SW 1271 (cell line): ENCODE measurements around the gene RPS16.

Experiments used
- DNase-seq, 2 experiments: peaks; one replicate each; lab custom pipeline; 2025; lab: John Stamatoyannopoulos, UW

The RPS16 gene

GRCh38 chr19:39449116-39449797 lies 13.5 kb upstream of the RPS16 start:
- DNase-seq, result no peak

DNA sequence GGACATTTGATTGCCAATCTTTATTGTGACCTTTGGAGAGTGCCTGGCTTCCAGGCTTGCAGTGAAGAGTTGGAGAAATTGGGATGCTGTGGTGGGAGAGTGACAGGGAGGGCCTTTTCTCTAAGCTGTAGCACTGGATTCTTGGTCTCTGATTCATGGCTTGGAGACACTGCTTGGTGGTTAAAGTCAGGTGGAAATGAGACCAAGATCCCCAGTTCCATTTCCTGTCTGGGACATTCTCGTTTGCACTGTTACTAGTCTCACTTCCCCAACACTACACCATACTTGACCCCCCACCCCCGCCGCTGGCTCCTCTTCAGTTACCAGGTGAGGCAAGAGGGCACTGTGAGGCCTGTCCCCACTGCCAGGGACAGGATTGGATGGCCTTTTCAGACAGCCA lies 12.5 kb upstream of the RPS16 start:
- peak in 1 of 2 experiments; percentile 41 for DNase-seq

DNA sequence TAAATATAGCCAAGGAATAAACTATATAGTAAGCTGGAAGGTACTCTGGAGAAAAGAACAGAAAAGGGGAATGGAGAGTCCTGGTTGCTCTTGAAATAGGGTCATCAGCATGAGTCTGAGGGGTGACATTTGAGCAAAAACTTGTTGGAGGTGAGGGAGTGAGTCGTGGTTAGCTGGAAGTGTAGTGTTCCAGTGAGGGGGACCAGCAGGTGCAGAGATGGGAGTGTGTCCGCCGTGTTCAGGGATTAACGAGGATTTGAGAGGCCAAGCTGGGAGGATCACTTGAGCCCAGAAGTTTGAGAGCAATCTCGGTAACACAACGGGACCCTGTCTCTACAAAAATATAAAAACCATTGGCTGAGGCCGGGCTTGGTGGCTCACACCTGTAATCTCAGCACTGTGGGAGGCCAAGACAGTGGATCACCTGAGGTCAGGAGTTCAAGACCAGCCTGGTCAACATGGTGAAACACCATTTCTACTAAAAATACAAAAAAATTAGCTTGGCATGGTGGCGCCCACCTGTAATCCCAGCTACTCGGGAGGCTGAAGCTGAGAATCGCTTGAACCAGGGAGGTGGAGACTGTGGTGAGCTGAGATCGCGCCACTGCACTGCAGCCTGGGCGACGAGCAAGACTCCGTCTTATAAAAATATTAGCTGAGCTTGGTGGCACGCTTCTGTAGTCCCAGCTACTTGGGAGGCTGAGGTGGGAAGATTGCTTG lies 10.8 kb upstream of the RPS16 start:
- DNase-seq, result no peak

- peak; percentile 80 to 90 for DNase-seq
These were observed 9.7 kb upstream of the RPS16 start, which contains the start of gene SUPT5H for GRCh38 chr19:39445196-39446111. SUPT5H (plus strand) TSS chr19:39445582; CDS start chr19:39445891, 309 bp downstream.

GRCh38 chr19:39444598-39445195 lies 8.9 kb upstream of the RPS16 start:
- no peak for DNase-seq

DNA sequence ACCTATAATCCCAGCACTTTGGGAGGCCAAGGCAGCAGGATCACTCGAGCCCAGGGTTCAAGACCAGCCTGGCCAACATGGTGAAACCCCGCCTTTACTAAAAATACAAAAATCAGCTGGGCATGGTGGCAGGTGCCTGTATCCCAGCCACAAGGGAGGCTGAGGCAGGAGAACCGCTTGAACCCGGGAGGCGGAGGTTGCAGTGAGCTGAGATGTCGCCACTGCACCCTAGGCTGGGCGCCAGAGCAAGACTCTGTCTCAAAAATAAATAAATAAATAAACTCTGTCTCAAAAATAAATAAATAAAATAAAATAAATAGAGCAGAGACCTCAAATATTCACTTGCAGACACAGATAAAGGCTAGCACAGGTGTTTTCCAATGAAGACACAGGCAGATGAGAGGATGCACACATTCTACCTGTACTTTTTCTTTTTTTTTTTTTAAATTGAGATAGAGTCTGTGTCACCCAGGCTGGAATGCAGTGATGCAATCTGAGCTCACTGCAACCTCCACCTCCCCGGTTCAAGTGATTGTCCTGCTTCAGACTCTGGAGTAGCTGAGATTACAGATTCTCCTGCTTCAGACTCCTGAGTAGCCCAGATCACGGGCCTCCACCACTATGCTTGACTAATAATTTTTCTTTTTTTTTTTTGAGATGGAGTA lies 2.7 kb upstream of the RPS16 start:
- no peak for DNase-seq

- DNase-seq, result no peak
These were observed 584 bp upstream of the RPS16 start for GRCh38 chr19:39436350-39436716.

DNA sequence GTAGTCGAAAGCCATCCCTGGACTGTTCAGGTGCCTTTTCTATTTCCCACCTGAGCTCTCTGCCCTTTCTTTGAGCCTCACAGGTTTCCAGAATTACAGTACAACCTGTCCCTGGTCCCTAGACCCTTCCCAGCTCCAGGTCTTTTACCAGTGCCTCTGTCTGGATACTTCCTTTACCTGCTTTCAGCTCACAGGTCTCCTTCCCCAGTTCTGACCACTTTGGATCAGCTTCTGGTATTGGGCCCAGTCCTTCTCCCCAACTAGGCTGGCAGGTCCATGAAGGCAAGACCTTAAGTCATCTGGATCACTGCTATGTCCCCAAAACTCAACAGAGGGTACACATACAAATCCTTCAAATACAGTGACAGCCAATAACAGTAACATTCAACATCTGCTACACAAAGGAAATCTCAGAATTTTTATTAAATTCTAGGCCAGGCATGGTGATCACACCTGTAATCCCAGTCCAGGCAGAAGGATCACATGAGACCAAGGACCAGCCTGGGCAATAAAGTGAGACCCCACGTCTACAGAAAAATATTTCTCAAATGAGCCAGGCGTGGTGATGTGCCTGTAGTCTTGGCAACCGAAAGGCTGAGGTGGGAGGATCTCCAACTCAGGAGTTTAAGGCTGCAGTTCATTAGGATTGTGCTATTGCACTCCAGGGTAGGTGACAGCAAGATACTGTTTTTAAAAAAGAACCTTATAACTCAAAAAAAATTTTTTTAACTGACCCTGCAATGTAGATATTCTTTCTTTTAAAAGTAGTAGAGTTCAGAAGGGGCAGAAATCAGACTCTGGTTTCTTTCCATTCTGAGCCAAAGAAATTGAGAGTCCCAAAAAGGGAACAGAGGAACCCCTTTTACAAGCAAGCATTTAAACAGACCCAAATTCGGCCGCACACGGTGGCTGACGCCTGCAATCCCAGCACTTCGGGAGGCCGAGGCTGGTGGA lies 1.3 kb downstream of the RPS16 start:
- no peak for DNase-seq

DNA sequence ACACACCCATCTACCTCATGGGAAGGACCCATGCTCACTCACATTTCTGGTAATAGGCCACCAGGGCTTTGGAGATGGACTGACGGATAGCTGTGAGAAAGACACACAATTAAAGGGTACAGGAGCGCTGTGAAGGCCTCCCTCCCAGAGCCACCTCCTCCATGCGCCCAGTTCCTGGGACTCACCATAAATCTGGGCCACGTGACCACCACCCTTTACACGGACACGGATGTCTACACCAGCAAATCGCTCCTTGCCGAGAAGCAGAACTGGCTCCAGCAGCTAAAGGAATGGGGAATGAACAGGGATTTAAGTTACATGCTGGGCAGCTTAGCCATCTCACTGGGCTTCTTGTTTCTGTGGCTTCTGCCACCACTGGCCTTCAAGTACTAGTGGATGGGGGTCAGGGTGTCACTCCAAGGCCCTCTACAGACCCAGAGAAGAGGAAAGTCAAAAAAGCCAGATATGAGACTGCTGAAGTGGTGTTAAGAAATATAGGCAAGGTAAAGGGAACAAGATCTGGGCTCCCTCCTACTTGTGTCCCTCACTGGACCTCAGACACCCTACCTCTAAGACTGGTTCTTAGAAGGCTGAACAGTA lies 2.2 kb downstream of the RPS16 start:
- no peak for DNase-seq

- no peak for DNase-seq
These were observed 3.1 kb downstream of the RPS16 start for GRCh38 chr19:39432677-39433025.

DNA sequence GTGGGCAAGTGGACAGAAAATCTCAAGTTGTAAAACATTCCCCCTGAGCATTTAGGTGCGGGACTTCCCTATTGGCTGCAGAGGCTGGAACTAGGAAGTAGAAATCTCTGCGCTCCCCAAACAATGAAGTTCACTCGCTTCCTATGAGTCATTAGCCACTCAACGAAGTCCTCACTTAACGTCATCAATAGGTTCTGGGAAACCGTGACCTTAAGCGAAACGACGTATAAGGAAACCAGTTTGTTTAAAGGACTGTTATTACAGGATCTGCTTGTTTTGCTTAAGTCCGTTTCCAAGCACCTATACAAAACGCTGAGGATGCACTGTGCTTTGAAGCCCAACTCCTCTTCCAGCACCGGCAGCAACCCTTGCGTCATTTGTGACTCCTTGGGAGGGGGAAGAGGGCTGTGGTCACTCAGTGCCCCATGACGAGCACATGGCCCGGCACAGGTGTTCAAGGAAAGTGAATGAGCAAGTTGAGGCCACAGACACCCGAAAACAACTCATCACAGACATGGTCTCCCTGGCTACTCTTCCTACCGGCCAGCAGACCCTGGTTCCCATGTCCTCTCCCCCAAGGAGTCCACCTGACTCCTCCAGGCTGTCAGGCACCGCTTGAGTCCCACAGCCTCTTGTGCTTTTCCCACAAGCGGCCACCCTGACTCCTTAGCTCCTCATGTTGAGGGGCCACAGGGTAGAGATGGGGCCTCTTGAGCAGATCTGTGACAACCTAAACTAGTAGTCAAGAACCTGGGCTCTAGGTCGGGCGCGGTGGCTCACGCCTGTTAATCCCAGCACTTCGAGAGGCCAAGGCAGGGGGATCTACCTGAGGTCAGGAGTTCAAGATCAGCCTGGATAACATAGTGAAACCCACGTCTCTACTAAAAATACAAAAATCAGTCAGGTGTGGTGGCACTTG lies 4.8 kb downstream of the RPS16 start:
- DNase-seq, result peak; percentile 72 to 89

DNA sequence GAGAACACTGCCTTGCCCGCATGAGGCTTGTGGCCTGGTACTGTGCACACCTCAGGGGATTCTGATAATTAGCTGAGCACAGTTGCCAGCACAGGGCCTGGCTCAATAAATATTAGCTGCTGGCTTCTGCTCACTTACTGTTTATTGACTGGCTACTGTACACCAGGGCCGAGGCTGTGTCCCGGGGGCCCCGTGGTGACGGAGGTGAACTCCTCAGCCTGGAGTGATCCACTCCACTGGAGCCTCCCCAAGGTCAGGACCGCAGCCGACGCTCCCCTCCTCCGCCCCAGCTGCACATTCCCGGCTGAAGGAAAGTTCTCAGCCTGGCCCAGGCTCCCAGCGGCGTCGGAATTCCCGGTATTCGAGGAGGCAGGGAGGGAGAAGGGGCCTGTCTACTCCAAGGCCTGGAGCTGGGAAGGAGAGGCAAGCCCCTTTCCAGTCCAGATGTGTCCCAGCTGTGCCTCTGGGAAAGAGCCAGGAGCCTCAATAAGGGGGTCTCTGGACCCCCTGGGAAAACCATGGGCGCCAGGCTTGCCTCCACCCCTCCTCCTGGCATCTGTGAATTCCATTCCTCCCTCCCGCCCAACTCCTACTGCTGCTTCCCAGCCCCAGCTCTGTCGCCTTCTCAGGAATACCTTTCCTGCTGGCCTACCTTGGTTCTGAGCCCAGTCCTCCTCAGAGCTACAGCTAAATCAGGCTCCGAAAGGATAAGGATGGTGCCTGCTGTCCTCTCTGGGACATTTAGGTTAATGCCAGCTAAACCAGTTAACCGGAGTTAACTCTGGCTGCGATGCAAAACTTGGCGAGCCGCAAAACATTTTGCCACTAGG lies 7.3 kb downstream of the RPS16 start:
- DNase-seq, result no peak

DNA sequence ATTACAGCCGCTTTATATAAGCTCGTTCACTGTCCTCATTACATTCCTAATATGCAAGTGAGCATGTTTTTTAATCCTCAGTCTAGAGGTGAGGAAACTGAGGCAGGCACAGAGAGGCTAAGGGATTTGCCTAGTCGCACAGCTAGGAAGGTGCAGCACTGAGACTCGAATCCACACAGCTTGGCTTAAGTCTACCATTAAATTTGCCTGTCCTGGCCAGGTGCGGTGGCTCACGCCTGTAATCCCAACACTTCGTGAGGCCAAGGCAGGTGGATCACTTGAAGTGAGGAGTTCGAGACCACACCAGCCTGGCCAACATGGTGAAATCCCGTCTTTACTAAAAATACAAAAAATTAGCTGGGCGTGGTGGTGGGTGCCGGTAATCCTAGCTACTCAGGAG lies 8.0 kb downstream of the RPS16 start:
- DNase-seq, result no peak

DNA sequence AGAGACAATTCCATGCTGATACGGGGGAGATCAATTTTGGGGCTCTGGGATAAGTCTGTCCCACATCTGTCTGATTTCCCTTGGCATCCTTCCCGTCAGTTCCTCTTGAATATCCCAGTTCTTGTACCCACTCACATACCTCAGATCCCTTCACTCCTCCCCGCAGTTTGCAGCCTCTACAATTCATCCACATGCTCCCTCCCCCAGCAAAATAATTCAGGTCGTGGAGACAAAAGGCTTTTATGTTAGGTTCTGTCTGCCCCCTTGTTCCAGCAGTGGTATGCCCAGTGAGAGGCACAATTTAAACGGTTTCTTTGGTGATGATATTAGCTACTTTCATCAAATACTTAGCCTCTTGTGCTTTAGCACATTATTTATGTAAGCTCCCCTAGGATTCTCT lies 9.6 kb downstream of the RPS16 start:
- DNase-seq, result no peak

GRCh38 chr19:39425744-39426143 lies 10.0 kb downstream of the RPS16 start:
- no peak for DNase-seq

DNA sequence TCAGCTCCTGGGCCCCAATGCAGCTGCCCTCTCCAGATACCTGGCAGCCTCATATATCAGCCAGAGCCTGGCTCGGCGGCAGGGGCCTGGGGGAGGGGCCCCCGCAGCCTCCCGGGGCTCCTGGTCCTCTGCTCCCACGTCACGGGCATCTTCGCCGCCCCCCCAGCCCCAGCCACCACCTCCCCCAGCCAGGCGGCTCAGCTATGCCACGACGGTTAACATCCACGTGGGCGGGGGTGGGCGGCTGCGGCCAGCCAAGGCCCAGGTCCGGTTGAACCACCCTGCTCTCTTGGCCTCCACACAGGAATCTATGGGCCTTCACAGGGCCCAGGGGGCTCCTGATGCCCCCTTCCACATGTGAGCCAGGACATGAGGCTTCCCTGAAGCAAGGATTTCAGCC lies 10.8 kb downstream of the RPS16 start:
- DNase-seq, result no peak

GRCh38 chr19:39423258-39424086 lies 12.3 kb downstream of the RPS16 start:
- DNase-seq, result no peak
